Mucosa of descending colon (tissue), 3 donors: ENCODE measurements around the gene APLF. TPM values are rescaled to one million over a fixed set of nuclear protein-coding genes. Genes with fewer than 3 reads are reported as not detected.

Experiments
- ATAC-seq: fragments of 200-7000 bp; cut with Tn5 transposase; one replicate; pipeline ENCODE4 v1.9.1; 2020; ENCODE audit warnings: mild to moderate bottlenecking, moderate library complexity
- DNase-seq, 3 donors: peaks; one replicate each; pipeline ENCODE4 v3.0.0-alpha.2; 2020
- H3K36me3 ChIP-seq: fragments of 200-600 bp; one replicate; pipeline ENCODE4 v1.8.0; 2021; ENCODE audit warnings: low read depth, mild to moderate bottlenecking
- H3K4me1 ChIP-seq: fragments of 200-600 bp; one replicate; pipeline ENCODE4 v1.8.0; 2021; ENCODE audit warnings: low read depth, mild to moderate bottlenecking
- H3K4me3 ChIP-seq: fragments of 200-600 bp; one replicate; pipeline ENCODE4 v1.8.0; 2021; ENCODE audit warnings: mild to moderate bottlenecking
- H3K9me3 ChIP-seq: fragments of 200-600 bp; one replicate; pipeline ENCODE4 v1.8.0; 2021; ENCODE audit warnings: mild to moderate bottlenecking
- intact Hi-C, 2 donors: fragments of 100-400 bp; cut with DNase I in 1 of 2; cut with micrococcal nuclease in 1 of 2; formaldehyde crosslinking; loops; one replicate each; pipeline versions ENCODE4 v1.11.0 to v1.11.1; 2022; cut with DNase I, micrococcal nuclease
- total RNA-seq, 3 donors: library from RNA; stranded (reverse); fragmentation: NEBNext Ultra II Directional in 2 of 3; extraction: Animal tissue kit (Norgen Biotek cat#: 25700) in 2 of 3; gene quantifications; one replicate each; pipeline versions ENCODE4 v1.2.1 to v1.2.4, GENCODE V29; 2021 to 2023
- TF ChIP-seq, protein P1 (sequence below): fragments of 200-600 bp; IDR thresholded peaks from one replicate; pipeline ENCODE4 v1.8.0; 2022; ENCODE audit warnings: antibody characterized with exemption, mild to moderate bottlenecking
- donor health status: DM: no; HTN: no; CAD: no; lungs with moderate emphysema.
- donor health status: DM: no; HTN: no; CAD: no.
- donor health status: DM: no; HTN: yes; CAD: no.

Gene APLF
- total RNA-seq, 3 donors from 2014 or later = 1.9 to 9.7 (median 2.7) TPM

- ATAC-seq = no peak
- H3K4me1 ChIP-seq = peaks cover 2% of the 10 kb centered on the region
- intact Hi-C loops = no loop called here
These were observed 5.5 kb downstream of the APLF start for GRCh38 chr2:68472796-68473414.

GRCh38 chr2:68475110-68475509 is 7.7 kb downstream of the APLF start:
- no peaks in the 10 kb centered on the region for H3K9me3 ChIP-seq
- intact Hi-C loops = no loop called here
- DNase-seq (no peak), ATAC-seq (no peak)
- H3K4me1 ChIP-seq = no peaks in the 10 kb centered on the region
- TF ChIP-seq, protein P1, sequence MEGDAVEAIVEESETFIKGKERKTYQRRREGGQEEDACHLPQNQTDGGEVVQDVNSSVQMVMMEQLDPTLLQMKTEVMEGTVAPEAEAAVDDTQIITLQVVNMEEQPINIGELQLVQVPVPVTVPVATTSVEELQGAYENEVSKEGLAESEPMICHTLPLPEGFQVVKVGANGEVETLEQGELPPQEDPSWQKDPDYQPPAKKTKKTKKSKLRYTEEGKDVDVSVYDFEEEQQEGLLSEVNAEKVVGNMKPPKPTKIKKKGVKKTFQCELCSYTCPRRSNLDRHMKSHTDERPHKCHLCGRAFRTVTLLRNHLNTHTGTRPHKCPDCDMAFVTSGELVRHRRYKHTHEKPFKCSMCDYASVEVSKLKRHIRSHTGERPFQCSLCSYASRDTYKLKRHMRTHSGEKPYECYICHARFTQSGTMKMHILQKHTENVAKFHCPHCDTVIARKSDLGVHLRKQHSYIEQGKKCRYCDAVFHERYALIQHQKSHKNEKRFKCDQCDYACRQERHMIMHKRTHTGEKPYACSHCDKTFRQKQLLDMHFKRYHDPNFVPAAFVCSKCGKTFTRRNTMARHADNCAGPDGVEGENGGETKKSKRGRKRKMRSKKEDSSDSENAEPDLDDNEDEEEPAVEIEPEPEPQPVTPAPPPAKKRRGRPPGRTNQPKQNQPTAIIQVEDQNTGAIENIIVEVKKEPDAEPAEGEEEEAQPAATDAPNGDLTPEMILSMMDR = no peak
- no peaks in the 10 kb centered on the region for H3K36me3 ChIP-seq
- no peak overlapping the region for H3K4me3 ChIP-seq

More at GRCh38 chr2:68472796-68473414, 5.5 kb downstream of the APLF start:
- no peaks in the 10 kb centered on the region for H3K9me3 ChIP-seq
- no peak for DNase-seq
- no peak overlapping the region for H3K4me3 ChIP-seq
- H3K36me3 ChIP-seq = no peaks in the 10 kb centered on the region
- TF ChIP-seq, protein P1 = no peak

DNA sequence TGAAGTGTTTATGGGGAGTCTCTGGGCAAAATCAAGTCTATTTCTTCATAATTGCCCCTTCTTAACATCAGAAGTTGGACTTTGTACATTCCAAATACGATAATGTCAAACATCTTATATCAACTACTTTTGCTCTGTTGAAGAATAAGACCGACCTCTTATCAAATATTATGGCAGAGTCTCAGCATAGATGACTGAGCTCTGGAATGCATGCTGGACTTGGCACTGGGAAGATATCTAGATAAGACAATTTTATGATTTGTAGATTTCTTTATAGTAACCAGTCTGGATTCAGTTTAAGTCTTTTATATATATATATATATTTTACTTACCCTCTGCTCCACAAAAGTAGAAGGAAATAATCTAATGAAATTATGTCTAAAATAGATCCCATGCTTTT is 8.2 kb downstream of the APLF start:
- ATAC-seq (no peak), DNase-seq (no peak)
- intact Hi-C loops = no loop called here
- no peaks in the 10 kb centered on the region for H3K9me3 ChIP-seq
- no peaks in the 10 kb centered on the region for H3K4me1 ChIP-seq
- H3K36me3 ChIP-seq = no peaks in the 10 kb centered on the region
- TF ChIP-seq, protein P1 = no peak
- H3K4me3 ChIP-seq = no peak overlapping the region

GRCh38 chr2:68476454-68476853 is 9.1 kb downstream of the APLF start:
- H3K36me3 ChIP-seq = no peaks in the 10 kb centered on the region
- no peaks in the 10 kb centered on the region for H3K9me3 ChIP-seq
- TF ChIP-seq, protein P1 = no peak
- DNase-seq = no peak
- no peak overlapping the region for H3K4me3 ChIP-seq
- no peaks in the 10 kb centered on the region for H3K4me1 ChIP-seq
- ATAC-seq = no peak
- intact Hi-C loops = no loop called here

GRCh38 chr2:68478688-68479087 is 11.3 kb downstream of the APLF start:
- intact Hi-C loops = no loop called here
- TF ChIP-seq, protein P1 = no peak
- no peaks in the 10 kb centered on the region for H3K36me3 ChIP-seq
- no peak for DNase-seq
- H3K9me3 ChIP-seq = no peaks in the 10 kb centered on the region
- ATAC-seq = no peak
- no peaks in the 10 kb centered on the region for H3K4me1 ChIP-seq
- no peak overlapping the region for H3K4me3 ChIP-seq

DNA sequence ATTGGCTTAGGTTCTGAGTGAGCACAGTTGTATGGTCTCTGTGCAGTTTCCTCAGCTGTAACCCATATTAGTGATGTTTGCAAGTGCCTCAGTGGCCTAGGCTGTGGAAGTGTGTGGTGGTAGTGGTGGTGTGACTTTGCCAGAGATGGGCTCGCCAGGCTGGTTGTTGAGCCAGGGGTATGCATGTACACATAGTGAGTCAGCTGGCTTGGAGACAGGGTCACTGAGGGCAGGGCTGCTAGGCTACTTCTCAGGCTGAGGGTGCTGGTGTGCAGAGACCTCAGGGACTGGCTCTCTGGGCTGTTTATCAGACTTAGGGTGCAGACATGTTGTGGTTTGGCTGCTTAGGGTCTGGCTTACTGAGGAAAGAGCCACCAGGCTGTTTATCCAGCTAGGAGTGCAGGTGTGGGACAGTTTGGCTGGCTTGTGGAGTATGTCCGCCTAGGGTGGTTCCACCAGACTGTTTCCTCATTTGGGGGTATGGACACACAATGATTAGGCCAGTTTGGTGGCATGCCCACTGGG is 15.0 kb downstream of the APLF start:
- TF ChIP-seq, protein P1 = no peak
- no peaks in the 10 kb centered on the region for H3K9me3 ChIP-seq
- DNase-seq (no peak), ATAC-seq (no peak)
- H3K4me1 ChIP-seq = no peaks in the 10 kb centered on the region
- H3K36me3 ChIP-seq = no peaks in the 10 kb centered on the region
- no peak overlapping the region for H3K4me3 ChIP-seq
- intact Hi-C loops = no loop called here
